ENCODE results near the gene ABCG4.

Gene ABCG4

GRCh38 chr11:119188887-119189286, 40.0 kb downstream of the ABCG4 start:
- TF ChIP-seq TAF1 (IDR thresholded peaks at IDR 0.05; ENCODE audit: borderline replicate concordance, insufficient read depth, low read length) (no peak), POLR2AphosphoS5 (IDR thresholded peaks at IDR 0.05; ENCODE audit: low read depth, low read length) (no peak), FOXP2 (optimal IDR thresholded peaks at IDR 0.05; ENCODE audit: borderline replicate concordance, extremely low read depth, extremely low read length, insufficient read depth) (no peak), SIN3A (IDR thresholded peaks at IDR 0.05; ENCODE audit: borderline replicate concordance, insufficient read depth, low read length) (no peak)
- TF ChIP-seq, protein P1, sequence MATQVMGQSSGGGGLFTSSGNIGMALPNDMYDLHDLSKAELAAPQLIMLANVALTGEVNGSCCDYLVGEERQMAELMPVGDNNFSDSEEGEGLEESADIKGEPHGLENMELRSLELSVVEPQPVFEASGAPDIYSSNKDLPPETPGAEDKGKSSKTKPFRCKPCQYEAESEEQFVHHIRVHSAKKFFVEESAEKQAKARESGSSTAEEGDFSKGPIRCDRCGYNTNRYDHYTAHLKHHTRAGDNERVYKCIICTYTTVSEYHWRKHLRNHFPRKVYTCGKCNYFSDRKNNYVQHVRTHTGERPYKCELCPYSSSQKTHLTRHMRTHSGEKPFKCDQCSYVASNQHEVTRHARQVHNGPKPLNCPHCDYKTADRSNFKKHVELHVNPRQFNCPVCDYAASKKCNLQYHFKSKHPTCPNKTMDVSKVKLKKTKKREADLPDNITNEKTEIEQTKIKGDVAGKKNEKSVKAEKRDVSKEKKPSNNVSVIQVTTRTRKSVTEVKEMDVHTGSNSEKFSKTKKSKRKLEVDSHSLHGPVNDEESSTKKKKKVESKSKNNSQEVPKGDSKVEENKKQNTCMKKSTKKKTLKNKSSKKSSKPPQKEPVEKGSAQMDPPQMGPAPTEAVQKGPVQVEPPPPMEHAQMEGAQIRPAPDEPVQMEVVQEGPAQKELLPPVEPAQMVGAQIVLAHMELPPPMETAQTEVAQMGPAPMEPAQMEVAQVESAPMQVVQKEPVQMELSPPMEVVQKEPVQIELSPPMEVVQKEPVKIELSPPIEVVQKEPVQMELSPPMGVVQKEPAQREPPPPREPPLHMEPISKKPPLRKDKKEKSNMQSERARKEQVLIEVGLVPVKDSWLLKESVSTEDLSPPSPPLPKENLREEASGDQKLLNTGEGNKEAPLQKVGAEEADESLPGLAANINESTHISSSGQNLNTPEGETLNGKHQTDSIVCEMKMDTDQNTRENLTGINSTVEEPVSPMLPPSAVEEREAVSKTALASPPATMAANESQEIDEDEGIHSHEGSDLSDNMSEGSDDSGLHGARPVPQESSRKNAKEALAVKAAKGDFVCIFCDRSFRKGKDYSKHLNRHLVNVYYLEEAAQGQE (IDR thresholded peaks at IDR 0.05; ENCODE audit: insufficient read depth in 1 of 2, low read depth in 2 of 2, low read length in 2 of 2) = no peak

- TF ChIP-seq FOXP2 (optimal IDR thresholded peaks at IDR 0.05; ENCODE audit: borderline replicate concordance, extremely low read depth, extremely low read length, insufficient read depth) (no peak), TAF1 (IDR thresholded peaks at IDR 0.05; ENCODE audit: borderline replicate concordance, insufficient read depth, low read length) (no peak), SIN3A (IDR thresholded peaks at IDR 0.05; ENCODE audit: borderline replicate concordance, insufficient read depth, low read length) (no peak), POLR2AphosphoS5 (IDR thresholded peaks at IDR 0.05; ENCODE audit: low read depth, low read length) (no peak)
- TF ChIP-seq, protein P1 (IDR thresholded peaks at IDR 0.05; ENCODE audit: insufficient read depth in 1 of 2, low read depth in 2 of 2, low read length in 2 of 2) = no peak
Observed at GRCh38 chr11:119189393-119189792, 40.5 kb downstream of the ABCG4 start.

GRCh38 chr11:119190531-119190930, 41.7 kb downstream of the ABCG4 start:
- TF ChIP-seq FOXP2 (optimal IDR thresholded peaks at IDR 0.05; ENCODE audit: borderline replicate concordance, extremely low read depth, extremely low read length, insufficient read depth) (no peak), SIN3A (IDR thresholded peaks at IDR 0.05; ENCODE audit: borderline replicate concordance, insufficient read depth, low read length) (no peak), TAF1 (IDR thresholded peaks at IDR 0.05; ENCODE audit: borderline replicate concordance, insufficient read depth, low read length) (no peak)

DNA sequence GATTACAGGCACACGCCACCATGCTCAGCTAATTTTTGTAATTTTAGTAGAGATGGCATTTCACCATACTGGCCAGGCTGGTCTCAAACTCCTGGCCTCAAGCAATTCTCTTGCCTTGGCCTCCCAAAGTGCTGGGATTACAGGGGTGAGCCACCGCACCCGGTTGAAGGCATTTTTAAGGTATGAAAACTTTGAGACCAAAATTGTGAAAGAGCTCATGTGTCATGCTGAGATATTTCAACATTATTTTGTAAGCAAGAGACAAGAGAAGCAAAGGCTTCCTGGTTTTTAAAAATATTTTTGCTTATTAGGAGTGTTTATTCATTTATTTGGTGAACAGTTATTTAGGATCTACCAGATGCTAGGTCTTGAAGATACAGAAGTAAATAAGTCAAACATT, 43.3 kb downstream of the ABCG4 start:
- TF ChIP-seq POLR2AphosphoS5 (IDR thresholded peaks at IDR 0.05; ENCODE audit: low read depth, low read length) (no peak), SIN3A (IDR thresholded peaks at IDR 0.05; ENCODE audit: borderline replicate concordance, insufficient read depth, low read length) (no peak), TAF1 (IDR thresholded peaks at IDR 0.05; ENCODE audit: borderline replicate concordance, insufficient read depth, low read length) (no peak), FOXP2 (optimal IDR thresholded peaks at IDR 0.05; ENCODE audit: borderline replicate concordance, extremely low read depth, extremely low read length, insufficient read depth) (no peak)
- TF ChIP-seq, protein P1 (IDR thresholded peaks at IDR 0.05; ENCODE audit: insufficient read depth in 1 of 2, low read depth in 2 of 2, low read length in 2 of 2) = no peak

DNA sequence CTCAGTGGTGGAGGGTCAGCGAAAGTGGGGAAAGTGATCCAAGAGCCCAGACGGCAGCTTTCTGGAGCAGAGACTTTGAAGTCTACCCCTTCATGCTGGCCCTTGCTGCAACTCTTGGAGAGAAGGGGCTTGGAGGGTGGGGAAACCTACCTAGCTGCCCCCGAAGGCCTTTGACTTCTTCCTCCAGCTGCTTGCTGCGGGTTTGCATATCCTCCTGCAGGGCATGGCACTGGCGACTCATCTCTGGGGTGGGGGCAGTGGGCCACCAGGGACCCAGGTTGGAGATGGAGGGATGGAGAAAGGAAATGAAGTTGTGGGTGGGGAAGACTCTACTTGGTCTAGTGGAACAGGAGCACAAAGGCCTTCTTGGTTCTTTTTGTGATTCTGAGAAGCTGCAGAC, 44.1 kb downstream of the ABCG4 start:
- TF ChIP-seq TAF1 (IDR thresholded peaks at IDR 0.05; ENCODE audit: borderline replicate concordance, insufficient read depth, low read length) = no peak
- TF ChIP-seq, protein P1 (IDR thresholded peaks at IDR 0.05; ENCODE audit: insufficient read depth in 1 of 2, low read depth in 2 of 2, low read length in 2 of 2) = no peak
- no peak for TF ChIP-seq FOXP2 (optimal IDR thresholded peaks at IDR 0.05; ENCODE audit: borderline replicate concordance, extremely low read depth, extremely low read length, insufficient read depth)
- no peak for TF ChIP-seq SIN3A (IDR thresholded peaks at IDR 0.05; ENCODE audit: borderline replicate concordance, insufficient read depth, low read length)
- TF ChIP-seq POLR2AphosphoS5 (IDR thresholded peaks at IDR 0.05; ENCODE audit: low read depth, low read length) = no peak

Data from PFSK-1 (cell line).